HepG2 (cell line): ENCODE results near the gene IL4I1. TPM values are rescaled to one million over a fixed set of nuclear protein-coding genes. Genes with fewer than 3 reads are reported as not detected.

Experiments
- AGO1 ChIP-seq: fragments of 200-400 bp; formaldehyde crosslinking; IDR thresholded peaks from 2 replicates; pipeline ENCODE4 v1.6.1; 2017; ENCODE audit warnings: mild to moderate bottlenecking, low read depth, low read length, moderate library complexity; ENCODE audit not compliant: poor library complexity, severe bottlenecking
- ERF ChIP-seq: IDR thresholded peaks from 2 replicates; pipeline ENCODE4 v1.6.1; 2018; ENCODE audit warnings: missing biosample characterization, missing genetic modification reagents
- KLF13 ChIP-seq: sonication (generic); formaldehyde crosslinking; IDR thresholded peaks from 2 replicates; pipeline ENCODE4 v1.4.0; 2020; ENCODE audit warnings: mild to moderate bottlenecking, missing genetic modification reagents
- KLF9 ChIP-seq: IDR thresholded peaks from 2 replicates; pipeline ENCODE4 v1.6.1; 2016; ENCODE audit warnings: low read depth
- NR3C1 ChIP-seq: sonication (generic); formaldehyde crosslinking; IDR thresholded peaks from 2 replicates; pipeline ENCODE4 v1.4.0; 2020; ENCODE audit warnings: missing genetic modification reagents
- SIN3B ChIP-seq: fragments of 150-350 bp; IDR thresholded peaks from 2 replicates; pipeline ENCODE4 v1.6.1; 2014; ENCODE audit warnings: low read length
- SNRNP70 ChIP-seq: fragments of 200-400 bp; formaldehyde crosslinking; IDR thresholded peaks from 2 replicates; pipeline ENCODE4 v1.6.1; 2017; ENCODE audit warnings: mild to moderate bottlenecking, low read depth, low read length, moderate library complexity
- ZFP1 ChIP-seq: IDR thresholded peaks from 2 replicates; pipeline ENCODE4 v1.6.1; 2016
- ZNF205 ChIP-seq: IDR thresholded peaks from 2 replicates; pipeline ENCODE4 v1.6.1; 2018; ENCODE audit warnings: missing biosample characterization, missing genetic modification reagents
- ZNF225 ChIP-seq: sonication (generic); formaldehyde crosslinking; IDR thresholded peaks from 2 replicates; pipeline ENCODE4 v1.4.0; 2020; ENCODE audit warnings: mild to moderate bottlenecking, missing genetic modification reagents
- ZNF343 ChIP-seq: sonication (generic); formaldehyde crosslinking; IDR thresholded peaks from 2 replicates; pipeline ENCODE4 v1.4.0; 2020; ENCODE audit warnings: mild to moderate bottlenecking, missing genetic modification reagents
- ZNF766 ChIP-seq: sonication (generic); formaldehyde crosslinking; IDR thresholded peaks from 2 replicates; pipeline ENCODE4 v1.5.0; 2020; ENCODE audit warnings: missing genetic modification reagents, borderline replicate concordance
- ZNF790 ChIP-seq: sonication (generic); formaldehyde crosslinking; IDR thresholded peaks from 2 replicates; pipeline ENCODE4 v1.8.0; 2022; ENCODE audit warnings: missing genetic modification reagents, mild to moderate bottlenecking, borderline replicate concordance
- ZSCAN20 ChIP-seq: sonication (generic); formaldehyde crosslinking; IDR thresholded peaks from 2 replicates; pipeline ENCODE4 v1.4.0; 2020; ENCODE audit warnings: missing genetic modification reagents, mild to moderate bottlenecking, borderline replicate concordance
- polyA plus RNA-seq, 8 experiments: library from polyadenylated mRNA; depleted of rRNA in 3 of 8; stranded (reverse) in 7 of 8; unstranded in 1 of 8; fragments of >200 nt; fragmentation: Illumina TruSeq in 4 of 8; extraction: Trizol in 4 of 8; gene quantifications; 2 replicates each; pipeline versions ENCODE4 v1.2.1 to v1.2.3, GENCODE V29; 2011 to 2016; ENCODE audit warnings: low read depth in 4 of 8, missing spikeins in 1 of 8, mixed read lengths in 1 of 8; ENCODE audit not compliant: insufficient read depth in 1 of 8
- total RNA-seq, 5 experiments: library from RNA; depleted of rRNA; stranded (reverse); fragments of >200 nt; fragmentation: Illumina TruSeq; extraction: Trizol; gene quantifications; 2 replicates each; pipeline ENCODE4 v1.2.3, GENCODE V29; 2016; ENCODE audit warnings: low read depth in 1 of 5
- TF ChIP-seq, protein P1 (sequence below): sonication (generic); formaldehyde crosslinking; IDR thresholded peaks from 2 replicates; pipeline ENCODE4 v1.5.0; 2020; ENCODE audit warnings: missing genetic modification reagents, mild to moderate bottlenecking, borderline replicate concordance
- TF ChIP-seq, protein P2 (sequence below): sonication (generic); formaldehyde crosslinking; IDR thresholded peaks from 2 replicates; pipeline ENCODE4 v1.4.0; 2020; ENCODE audit warnings: mild to moderate bottlenecking, missing genetic modification reagents
- TF ChIP-seq, protein P3 (sequence below): sonication (generic); formaldehyde crosslinking; IDR thresholded peaks from 2 replicates; pipeline ENCODE4 v1.5.1; 2020; ENCODE audit warnings: missing genetic modification reagents, mild to moderate bottlenecking, borderline replicate concordance
- TF ChIP-seq, protein P4 (sequence below): sonication (generic); formaldehyde crosslinking; IDR thresholded peaks from 2 replicates; pipeline ENCODE4 v1.5.0; 2020; ENCODE audit warnings: missing genetic modification reagents, mild to moderate bottlenecking, borderline replicate concordance
- TF ChIP-seq, protein P5 (sequence below): sonication (generic); formaldehyde crosslinking; IDR thresholded peaks from 2 replicates; pipeline ENCODE4 v1.4.0; 2020; ENCODE audit warnings: missing genetic modification reagents

IL4I1 gene
- total and polyA plus RNA-seq, 2 of the 13 experiments (the other 11 are each of a cell fraction or from before 2014, with no cell fraction given) = not detected

DNA sequence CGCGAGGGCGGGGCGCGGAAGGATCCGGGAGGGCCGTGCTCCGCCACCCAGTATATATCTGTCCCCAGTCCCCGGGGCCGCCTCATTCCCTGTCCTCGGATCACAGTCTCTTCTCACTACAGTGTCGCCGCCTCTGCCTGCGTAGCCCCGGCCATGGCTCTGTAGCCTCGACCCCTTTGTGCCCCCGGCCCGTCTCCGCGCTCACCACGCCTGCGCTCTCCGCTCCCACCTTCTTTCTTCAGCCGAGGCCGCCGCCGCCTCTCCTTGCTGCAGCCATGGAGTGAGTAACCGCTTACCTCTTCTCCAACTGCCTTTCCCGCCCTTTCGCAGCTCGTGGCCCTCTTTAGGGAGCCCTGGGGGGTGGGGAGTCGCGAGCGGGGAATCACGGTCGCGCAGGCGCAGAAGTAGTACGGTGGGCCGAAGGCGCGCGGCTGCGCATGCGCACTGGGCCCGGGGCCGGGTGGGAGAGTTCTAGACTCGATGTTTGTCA is 32.5 kb upstream of the IL4I1 start, which contains the start of the genes ATF5 and NUP62 (continued):
- TF ChIP-seq SNRNP70 (no peak), ZNF790 (CRISPR knock-in tag) (peak; percentile 90; the same call in 1 of the 2 replicates), NR3C1 (CRISPR knock-in tag) (peak; percentile 25; the same call in 1 of the 2 replicates), ZNF766 (peak; percentile 97), KLF9 (peak; percentile 89), ZFP1 (CRISPR knock-in tag) (peak; percentile 80; the same call in 1 of the 2 replicates), ZNF343 (CRISPR knock-in tag) (peak; percentile 74; the same call in 1 of the 2 replicates), SIN3B (no peak), KLF13 (CRISPR knock-in tag) (0 out of 2 replicates have a peak, but pooled peaks have one; percentile 65), ERF (peak; percentile 65; the same call in 1 of the 2 replicates), AGO1 (peak; percentile 71), ZNF205 (CRISPR knock-in tag) (peak; percentile 44; the same call in 1 of the 2 replicates), ZNF225 (CRISPR knock-in tag) (peak; percentile 95), ZSCAN20 (CRISPR knock-in tag) (peak; percentile 89)
- TF ChIP-seq, protein P1, sequence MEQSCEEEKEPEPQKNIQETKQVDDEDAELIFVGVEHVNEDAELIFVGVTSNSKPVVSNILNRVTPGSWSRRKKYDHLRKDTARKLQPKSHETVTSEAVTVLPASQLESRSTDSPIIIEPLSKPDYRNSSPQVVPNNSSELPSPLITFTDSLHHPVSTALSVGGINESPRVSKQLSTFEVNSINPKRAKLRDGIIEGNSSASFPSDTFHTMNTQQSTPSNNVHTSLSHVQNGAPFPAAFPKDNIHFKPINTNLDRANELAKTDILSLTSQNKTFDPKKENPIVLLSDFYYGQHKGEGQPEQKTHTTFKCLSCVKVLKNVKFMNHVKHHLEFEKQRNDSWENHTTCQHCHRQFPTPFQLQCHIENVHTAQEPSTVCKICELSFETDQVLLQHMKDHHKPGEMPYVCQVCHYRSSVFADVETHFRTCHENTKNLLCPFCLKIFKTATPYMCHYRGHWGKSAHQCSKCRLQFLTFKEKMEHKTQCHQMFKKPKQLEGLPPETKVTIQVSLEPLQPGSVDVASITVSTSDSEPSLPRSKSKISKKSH (CRISPR knock-in tag) = peak; percentile 16; the same call in 1 of the 2 replicates
- TF ChIP-seq, protein P2, sequence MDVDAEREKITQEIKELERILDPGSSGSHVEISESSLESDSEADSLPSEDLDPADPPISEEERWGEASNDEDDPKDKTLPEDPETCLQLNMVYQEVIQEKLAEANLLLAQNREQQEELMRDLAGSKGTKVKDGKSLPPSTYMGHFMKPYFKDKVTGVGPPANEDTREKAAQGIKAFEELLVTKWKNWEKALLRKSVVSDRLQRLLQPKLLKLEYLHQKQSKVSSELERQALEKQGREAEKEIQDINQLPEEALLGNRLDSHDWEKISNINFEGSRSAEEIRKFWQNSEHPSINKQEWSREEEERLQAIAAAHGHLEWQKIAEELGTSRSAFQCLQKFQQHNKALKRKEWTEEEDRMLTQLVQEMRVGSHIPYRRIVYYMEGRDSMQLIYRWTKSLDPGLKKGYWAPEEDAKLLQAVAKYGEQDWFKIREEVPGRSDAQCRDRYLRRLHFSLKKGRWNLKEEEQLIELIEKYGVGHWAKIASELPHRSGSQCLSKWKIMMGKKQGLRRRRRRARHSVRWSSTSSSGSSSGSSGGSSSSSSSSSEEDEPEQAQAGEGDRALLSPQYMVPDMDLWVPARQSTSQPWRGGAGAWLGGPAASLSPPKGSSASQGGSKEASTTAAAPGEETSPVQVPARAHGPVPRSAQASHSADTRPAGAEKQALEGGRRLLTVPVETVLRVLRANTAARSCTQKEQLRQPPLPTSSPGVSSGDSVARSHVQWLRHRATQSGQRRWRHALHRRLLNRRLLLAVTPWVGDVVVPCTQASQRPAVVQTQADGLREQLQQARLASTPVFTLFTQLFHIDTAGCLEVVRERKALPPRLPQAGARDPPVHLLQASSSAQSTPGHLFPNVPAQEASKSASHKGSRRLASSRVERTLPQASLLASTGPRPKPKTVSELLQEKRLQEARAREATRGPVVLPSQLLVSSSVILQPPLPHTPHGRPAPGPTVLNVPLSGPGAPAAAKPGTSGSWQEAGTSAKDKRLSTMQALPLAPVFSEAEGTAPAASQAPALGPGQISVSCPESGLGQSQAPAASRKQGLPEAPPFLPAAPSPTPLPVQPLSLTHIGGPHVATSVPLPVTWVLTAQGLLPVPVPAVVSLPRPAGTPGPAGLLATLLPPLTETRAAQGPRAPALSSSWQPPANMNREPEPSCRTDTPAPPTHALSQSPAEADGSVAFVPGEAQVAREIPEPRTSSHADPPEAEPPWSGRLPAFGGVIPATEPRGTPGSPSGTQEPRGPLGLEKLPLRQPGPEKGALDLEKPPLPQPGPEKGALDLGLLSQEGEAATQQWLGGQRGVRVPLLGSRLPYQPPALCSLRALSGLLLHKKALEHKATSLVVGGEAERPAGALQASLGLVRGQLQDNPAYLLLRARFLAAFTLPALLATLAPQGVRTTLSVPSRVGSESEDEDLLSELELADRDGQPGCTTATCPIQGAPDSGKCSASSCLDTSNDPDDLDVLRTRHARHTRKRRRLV (CRISPR knock-in tag) = 0 out of 2 replicates have a peak, but pooled peaks have one; percentile 59
- TF ChIP-seq, protein P3, sequence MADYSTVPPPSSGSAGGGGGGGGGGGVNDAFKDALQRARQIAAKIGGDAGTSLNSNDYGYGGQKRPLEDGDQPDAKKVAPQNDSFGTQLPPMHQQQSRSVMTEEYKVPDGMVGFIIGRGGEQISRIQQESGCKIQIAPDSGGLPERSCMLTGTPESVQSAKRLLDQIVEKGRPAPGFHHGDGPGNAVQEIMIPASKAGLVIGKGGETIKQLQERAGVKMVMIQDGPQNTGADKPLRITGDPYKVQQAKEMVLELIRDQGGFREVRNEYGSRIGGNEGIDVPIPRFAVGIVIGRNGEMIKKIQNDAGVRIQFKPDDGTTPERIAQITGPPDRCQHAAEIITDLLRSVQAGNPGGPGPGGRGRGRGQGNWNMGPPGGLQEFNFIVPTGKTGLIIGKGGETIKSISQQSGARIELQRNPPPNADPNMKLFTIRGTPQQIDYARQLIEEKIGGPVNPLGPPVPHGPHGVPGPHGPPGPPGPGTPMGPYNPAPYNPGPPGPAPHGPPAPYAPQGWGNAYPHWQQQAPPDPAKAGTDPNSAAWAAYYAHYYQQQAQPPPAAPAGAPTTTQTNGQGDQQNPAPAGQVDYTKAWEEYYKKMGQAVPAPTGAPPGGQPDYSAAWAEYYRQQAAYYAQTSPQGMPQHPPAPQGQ (CRISPR knock-in tag) = 0 out of 2 replicates have a peak, but pooled peaks have one; percentile 22
- TF ChIP-seq, protein P4, sequence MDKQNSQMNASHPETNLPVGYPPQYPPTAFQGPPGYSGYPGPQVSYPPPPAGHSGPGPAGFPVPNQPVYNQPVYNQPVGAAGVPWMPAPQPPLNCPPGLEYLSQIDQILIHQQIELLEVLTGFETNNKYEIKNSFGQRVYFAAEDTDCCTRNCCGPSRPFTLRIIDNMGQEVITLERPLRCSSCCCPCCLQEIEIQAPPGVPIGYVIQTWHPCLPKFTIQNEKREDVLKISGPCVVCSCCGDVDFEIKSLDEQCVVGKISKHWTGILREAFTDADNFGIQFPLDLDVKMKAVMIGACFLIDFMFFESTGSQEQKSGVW (CRISPR knock-in tag) = peak; percentile 72; the same call in 1 of the 2 replicates
- TF ChIP-seq, protein P5, sequence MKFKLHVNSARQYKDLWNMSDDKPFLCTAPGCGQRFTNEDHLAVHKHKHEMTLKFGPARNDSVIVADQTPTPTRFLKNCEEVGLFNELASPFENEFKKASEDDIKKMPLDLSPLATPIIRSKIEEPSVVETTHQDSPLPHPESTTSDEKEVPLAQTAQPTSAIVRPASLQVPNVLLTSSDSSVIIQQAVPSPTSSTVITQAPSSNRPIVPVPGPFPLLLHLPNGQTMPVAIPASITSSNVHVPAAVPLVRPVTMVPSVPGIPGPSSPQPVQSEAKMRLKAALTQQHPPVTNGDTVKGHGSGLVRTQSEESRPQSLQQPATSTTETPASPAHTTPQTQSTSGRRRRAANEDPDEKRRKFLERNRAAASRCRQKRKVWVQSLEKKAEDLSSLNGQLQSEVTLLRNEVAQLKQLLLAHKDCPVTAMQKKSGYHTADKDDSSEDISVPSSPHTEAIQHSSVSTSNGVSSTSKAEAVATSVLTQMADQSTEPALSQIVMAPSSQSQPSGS (CRISPR knock-in tag) = 0 out of 2 replicates have a peak, but pooled peaks have one; percentile 23
